ENCODE data around the gene CDC25B.

- TF ChIP-seq CTCF (optimal IDR thresholded peaks at IDR 0.05 in 1 of 3, IDR thresholded peaks at IDR 0.05 in 1 of 3, conservative IDR thresholded peaks at IDR 0.05 in 1 of 3; ENCODE audit: extremely low read depth in 1 of 3, insufficient read depth in 2 of 3, low read length in 3 of 3) (no peak), EZH2 (IDR thresholded peaks at IDR 0.05; ENCODE audit: low read length) (no peak)
These were observed 25.9 kb downstream of the CDC25B start for GRCh38 chr20:3821996-3822395.

Measured in keratinocyte (primary cell).